HFFc6 (cell line): ENCODE measurements around the gene HNRNPH2. TPM values are rescaled to one million over a fixed set of nuclear protein-coding genes. Genes with fewer than 3 reads are reported as not detected.

Source experiments
- DNase-seq: peaks from one replicate; pipeline ENCODE4 v3.0.0-alpha.2; 2018
- H3K27ac Mint-ChIP-seq: 2 replicates; pipeline ENCODE4 v1.8.0; 2020; ENCODE audit warnings: mild to moderate bottlenecking, mixed read lengths
- H3K27me3 Mint-ChIP-seq: 2 replicates; pipeline ENCODE4 v1.8.0; 2021; ENCODE audit warnings: mild to moderate bottlenecking, moderate library complexity, mixed read lengths; ENCODE audit not compliant: insufficient read depth
- H3K36me3 Mint-ChIP-seq: 2 replicates; pipeline ENCODE4 v1.8.0; 2021; ENCODE audit warnings: low read depth, mixed read lengths
- H3K4me1 Mint-ChIP-seq: 2 replicates; pipeline ENCODE4 v1.8.0; 2020; ENCODE audit warnings: low read depth, mixed read lengths
- H3K4me3 Mint-ChIP-seq: 2 replicates; pipeline ENCODE4 v1.8.0; 2020; ENCODE audit warnings: mild to moderate bottlenecking, moderate library complexity, mixed read lengths
- H3K9me3 Mint-ChIP-seq: 2 replicates; pipeline ENCODE4 v1.8.0; 2020; ENCODE audit warnings: mild to moderate bottlenecking, mixed read lengths
- total RNA-seq, 6 experiments: library from RNA; stranded (reverse); fragmentation: NEBNext Ultra II Directional; extraction: Animal tissue kit (Norgen Biotek cat#: 25700); gene quantifications; 2 replicates in 1 of 6; 3 replicates in 5 of 6; pipeline ENCODE4 v1.2.3, GENCODE V29; 2021
- TF ChIP-seq, protein P1 (sequence below): fragments of 200-600 bp; sonication (generic); IDR thresholded peaks from 2 replicates; pipeline ENCODE4 v1.5.0; 2021; ENCODE audit warnings: antibody characterized with exemption, mild to moderate bottlenecking

Gene HNRNPH2
- total RNA-seq, 6 experiments from 2014 or later: 60.5 to 74.5 (median 68.1) TPM

DNA sequence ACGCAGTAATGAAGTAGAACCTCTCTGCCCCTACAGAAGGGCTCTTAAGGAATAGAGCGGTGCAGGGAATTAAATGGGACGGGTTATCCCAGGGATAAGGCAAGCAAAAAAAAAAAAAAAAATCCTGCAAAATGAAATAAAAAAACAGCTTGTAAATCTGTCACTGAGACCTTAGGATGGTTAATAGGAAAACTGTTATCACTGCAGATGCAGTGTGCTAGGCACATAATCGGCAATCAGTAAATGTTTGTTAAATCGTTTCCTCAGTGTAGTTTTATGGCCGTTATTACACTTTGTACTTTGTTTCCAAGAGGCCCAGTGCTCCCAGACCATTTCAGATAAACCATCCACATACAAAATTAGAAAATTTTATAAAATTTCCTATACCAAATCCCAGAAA is 1.0 kb downstream of the HNRNPH2 start:
- TF ChIP-seq, protein P1, sequence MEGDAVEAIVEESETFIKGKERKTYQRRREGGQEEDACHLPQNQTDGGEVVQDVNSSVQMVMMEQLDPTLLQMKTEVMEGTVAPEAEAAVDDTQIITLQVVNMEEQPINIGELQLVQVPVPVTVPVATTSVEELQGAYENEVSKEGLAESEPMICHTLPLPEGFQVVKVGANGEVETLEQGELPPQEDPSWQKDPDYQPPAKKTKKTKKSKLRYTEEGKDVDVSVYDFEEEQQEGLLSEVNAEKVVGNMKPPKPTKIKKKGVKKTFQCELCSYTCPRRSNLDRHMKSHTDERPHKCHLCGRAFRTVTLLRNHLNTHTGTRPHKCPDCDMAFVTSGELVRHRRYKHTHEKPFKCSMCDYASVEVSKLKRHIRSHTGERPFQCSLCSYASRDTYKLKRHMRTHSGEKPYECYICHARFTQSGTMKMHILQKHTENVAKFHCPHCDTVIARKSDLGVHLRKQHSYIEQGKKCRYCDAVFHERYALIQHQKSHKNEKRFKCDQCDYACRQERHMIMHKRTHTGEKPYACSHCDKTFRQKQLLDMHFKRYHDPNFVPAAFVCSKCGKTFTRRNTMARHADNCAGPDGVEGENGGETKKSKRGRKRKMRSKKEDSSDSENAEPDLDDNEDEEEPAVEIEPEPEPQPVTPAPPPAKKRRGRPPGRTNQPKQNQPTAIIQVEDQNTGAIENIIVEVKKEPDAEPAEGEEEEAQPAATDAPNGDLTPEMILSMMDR: no peak
- Mint-ChIP-seq H3K36me3 (peaks cover 5% of the 10 kb centered on the region; the same call in 1 of the 2 replicates), H3K9me3 (no peaks in the 10 kb centered on the region), H3K4me3 (peak overlapping the region; percentile 95), H3K4me1 (peaks cover 39% of the 10 kb centered on the region), H3K27ac (peak overlapping the region; percentile 97), H3K27me3 (no peaks in the 10 kb centered on the region; the same call in 1 of the 2 replicates)
- DNase-seq: no peak

DNA sequence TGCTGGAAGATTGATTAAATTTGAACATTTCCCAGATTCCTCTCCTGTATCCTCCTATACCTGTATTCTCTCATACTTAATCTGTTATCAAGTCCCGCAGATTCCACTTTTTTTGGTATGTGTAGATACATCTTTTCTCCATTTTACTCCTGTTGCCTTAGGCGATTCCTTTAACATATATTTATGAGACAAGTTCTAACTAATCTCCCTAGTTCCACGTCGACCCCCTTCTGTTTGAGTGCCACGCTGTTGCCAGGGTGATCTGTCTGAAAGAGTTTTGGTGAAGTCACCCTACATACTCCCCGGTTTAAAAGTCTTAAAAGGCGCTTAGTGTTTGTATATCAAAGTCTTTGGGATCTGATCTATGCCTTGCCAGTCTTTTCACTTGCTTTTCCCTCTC is 2.4 kb downstream of the HNRNPH2 start:
- Mint-ChIP-seq H3K4me3 (peak overlapping the region; percentile 81), H3K27ac (peak overlapping the region; percentile 74), H3K4me1 (peaks cover 42% of the 10 kb centered on the region), H3K27me3 (no peaks in the 10 kb centered on the region; the same call in 1 of the 2 replicates), H3K9me3 (no peaks in the 10 kb centered on the region), H3K36me3 (peaks cover 5% of the 10 kb centered on the region; the same call in 1 of the 2 replicates)
- no peak for DNase-seq
- TF ChIP-seq, protein P1: no peak

DNA sequence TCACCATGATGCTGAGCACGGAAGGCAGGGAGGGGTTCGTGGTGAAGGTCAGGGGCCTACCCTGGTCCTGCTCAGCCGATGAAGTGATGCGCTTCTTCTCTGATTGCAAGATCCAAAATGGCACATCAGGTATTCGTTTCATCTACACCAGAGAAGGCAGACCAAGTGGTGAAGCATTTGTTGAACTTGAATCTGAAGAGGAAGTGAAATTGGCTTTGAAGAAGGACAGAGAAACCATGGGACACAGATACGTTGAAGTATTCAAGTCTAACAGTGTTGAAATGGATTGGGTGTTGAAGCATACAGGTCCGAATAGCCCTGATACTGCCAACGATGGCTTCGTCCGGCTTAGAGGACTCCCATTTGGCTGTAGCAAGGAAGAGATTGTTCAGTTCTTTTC is 4.0 kb downstream of the HNRNPH2 start:
- no peaks in the 10 kb centered on the region; the same call in none of the 2 replicates for H3K27me3 Mint-ChIP-seq
- no peak for DNase-seq
- no peaks in the 10 kb centered on the region for H3K9me3 Mint-ChIP-seq
- peaks cover 5% of the 10 kb centered on the region; the same call in 1 of the 2 replicates for H3K36me3 Mint-ChIP-seq
- H3K4me3 Mint-ChIP-seq: no peak overlapping the region
- H3K27ac Mint-ChIP-seq: no peak overlapping the region; the same call in 1 of the 2 replicates
- TF ChIP-seq, protein P1: no peak
- peaks cover 45% of the 10 kb centered on the region for H3K4me1 Mint-ChIP-seq

DNA sequence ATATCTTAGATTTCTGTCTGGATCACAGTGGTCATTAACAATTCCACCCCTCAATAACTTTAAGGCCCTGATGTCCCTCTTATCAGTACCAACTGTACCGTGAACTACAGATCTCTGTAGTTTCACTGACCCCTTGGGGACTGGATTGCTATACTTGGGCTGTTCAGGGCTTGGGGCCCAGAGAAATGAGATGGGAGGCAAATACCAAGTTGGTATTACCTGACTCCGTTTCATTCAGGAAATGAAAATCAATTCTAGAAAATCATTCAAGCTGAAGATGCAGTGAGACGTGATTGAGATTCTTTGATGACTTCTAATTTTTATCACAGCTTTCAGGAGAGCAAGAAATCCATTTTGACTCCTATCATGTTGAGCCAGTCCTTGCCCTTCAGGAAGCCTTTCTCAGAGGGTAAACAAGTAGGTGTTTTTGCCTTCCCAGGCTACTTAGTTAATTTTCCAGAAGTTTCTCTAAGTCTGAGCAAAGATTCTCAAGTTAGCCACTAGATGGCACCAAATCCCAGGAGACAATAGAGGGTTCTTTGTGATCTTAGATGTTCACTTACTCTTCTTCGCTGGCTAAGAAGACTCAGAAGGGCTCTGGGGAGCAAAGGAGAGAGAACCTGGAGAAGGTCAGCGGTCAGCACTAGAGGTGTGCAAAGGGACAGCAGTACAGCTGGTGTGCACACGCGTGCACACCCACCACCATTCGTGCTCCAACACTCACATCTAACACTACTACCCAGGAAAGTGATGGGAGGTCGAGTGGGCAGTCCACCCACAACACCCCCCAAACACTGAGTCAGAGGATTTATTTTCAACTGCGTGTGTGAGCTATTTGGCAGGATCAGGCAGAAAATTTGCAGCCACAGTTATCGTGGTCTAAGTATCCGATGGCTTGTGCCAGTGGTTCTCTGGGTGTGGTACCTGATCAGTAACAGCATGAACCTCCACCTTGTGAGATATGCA is 7.4 kb downstream of the HNRNPH2 start:
- Mint-ChIP-seq H3K4me3 (peak overlapping the region; percentile 73; the same call in 1 of the 2 replicates), H3K9me3 (no peaks in the 10 kb centered on the region), H3K27ac (peak overlapping the region; percentile 68), H3K4me1 (peaks cover 58% of the 10 kb centered on the region), H3K27me3 (no peaks in the 10 kb centered on the region; the same call in 1 of the 2 replicates), H3K36me3 (peaks cover 3% of the 10 kb centered on the region; the same call in 1 of the 2 replicates)
- TF ChIP-seq, protein P1: peak; percentile 84
- peak; percentile 59 for DNase-seq

DNA sequence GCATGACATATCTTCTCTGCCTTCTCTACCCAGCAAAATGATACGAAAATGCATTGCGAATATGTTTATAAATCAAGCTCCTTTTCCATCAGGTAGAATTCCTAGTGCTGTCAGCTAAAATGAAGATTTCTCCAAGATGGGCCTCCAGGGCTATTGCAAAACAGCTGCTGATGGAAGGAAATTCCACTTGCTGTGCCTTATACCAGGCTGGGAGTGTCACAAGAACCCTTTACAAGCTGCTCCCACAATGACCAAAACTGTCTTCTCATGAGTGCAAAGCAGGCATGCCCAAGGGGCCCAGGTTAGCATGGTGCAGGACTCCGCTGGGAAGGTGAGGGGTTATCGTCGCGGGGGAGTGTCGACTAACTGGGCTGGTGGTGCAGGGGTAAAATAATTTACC is 8.7 kb downstream of the HNRNPH2 start:
- H3K27ac Mint-ChIP-seq: peak overlapping the region; percentile 70
- no peak for DNase-seq
- H3K9me3 Mint-ChIP-seq: no peaks in the 10 kb centered on the region
- peaks cover 52% of the 10 kb centered on the region for H3K4me1 Mint-ChIP-seq
- TF ChIP-seq, protein P1: no peak
- H3K36me3 Mint-ChIP-seq: no peaks in the 10 kb centered on the region; the same call in 1 of the 2 replicates
- H3K4me3 Mint-ChIP-seq: no peak overlapping the region
- no peaks in the 10 kb centered on the region; the same call in 1 of the 2 replicates for H3K27me3 Mint-ChIP-seq
